IMR-90 (cell line): ENCODE data around the gene UNC13C. TPM values are rescaled to one million over a fixed set of nuclear protein-coding genes. Genes with fewer than 3 reads are reported as not detected.

Experiments
- ATAC-seq: fragments of 200-7000 bp; cut with Tn5 transposase; 2 replicates; pipeline ENCODE4 v1.9.1; 2020; ENCODE audit warnings: low read depth, mild to moderate bottlenecking, moderate library complexity
- Bru-seq: library from RNA; stranded (reverse); fragments of 400-500 nt; gene quantifications from one replicate; lab custom pipeline; 2021; lab: Mats Ljungman, UMichigan
- BruChase-seq, 2 experiments: library from RNA; stranded (reverse); fragments of 400-500 nt; gene quantifications; one replicate each; lab custom pipeline; 2021; lab: Mats Ljungman, UMichigan
- BruUV-seq: library from RNA; stranded (reverse); fragments of 400-500 nt; replicated peaks from 2 replicates; lab custom pipeline; 2021; lab: Mats Ljungman, UMichigan
- CTCF ChIA-PET: fragments of 300-600 bp; formaldehyde crosslinking; extraction: SDS; loops from one replicate; lab custom pipeline; 2021; ENCODE audit warnings: antibody characterized with exemption; lab: Yijun Ruan, JAX
- POLR2A ChIA-PET: fragments of 300-600 bp; sonication (Branson Sonifier 250); formaldehyde crosslinking; loops from one replicate; lab custom pipeline; 2022; ENCODE audit warnings: antibody characterized with exemption; ENCODE audit not compliant: unreplicated experiment; lab: Charles Lee
- DNase-seq: peaks from one replicate; pipeline ENCODE4 v3.0.0; 2013
- H2AFZ ChIP-seq: replicated peaks from 2 replicates; pipeline ENCODE3; 2013; ENCODE audit warnings: low read length, mild to moderate bottlenecking; ENCODE audit not compliant: poor library complexity
- H2AK5ac ChIP-seq: 2 replicates; pipeline ENCODE4 v1.6.1; 2013; ENCODE audit warnings: low read depth, low read length, inconsistent platforms
- H2AK9ac ChIP-seq: replicated peaks from 2 replicates; pipeline ENCODE3; 2013; ENCODE audit warnings: mild to moderate bottlenecking, low read depth, low read length, moderate library complexity; ENCODE audit not compliant: poor library complexity
- H2BK120ac ChIP-seq: 2 replicates; pipeline ENCODE4 v1.6.1; 2013; ENCODE audit warnings: low read depth, low read length, inconsistent platforms
- H2BK15ac ChIP-seq: 3 replicates; pipeline ENCODE4 v1.6.1; 2013; ENCODE audit warnings: low read depth, low read length, inconsistent platforms
- H2BK20ac ChIP-seq: 2 replicates; pipeline ENCODE4 v1.6.1; 2013; ENCODE audit warnings: low read depth, mild to moderate bottlenecking, inconsistent platforms, low read length, moderate library complexity
- H2BK5ac ChIP-seq: 2 replicates; pipeline ENCODE4 v1.6.1; 2013; ENCODE audit warnings: mild to moderate bottlenecking, low read depth, low read length, inconsistent platforms; ENCODE audit not compliant: poor library complexity, severe bottlenecking
- H3K14ac ChIP-seq: replicated peaks from 2 replicates; pipeline ENCODE4 v1.6.1; 2013; ENCODE audit warnings: low read depth, low read length, inconsistent platforms
- H3K18ac ChIP-seq: 2 replicates; pipeline ENCODE4 v1.6.1; 2013; ENCODE audit warnings: low read depth, low read length, control low read depth
- H3K23ac ChIP-seq: 2 replicates; pipeline ENCODE4 v1.6.1; 2013; ENCODE audit warnings: low read depth, low read length, inconsistent platforms
- H3K27ac ChIP-seq: 2 replicates; pipeline ENCODE4 v1.5.1; 2013; ENCODE audit warnings: mild to moderate bottlenecking, control low read depth, low read length; ENCODE audit not compliant: insufficient read depth
- H3K27me3 ChIP-seq: 2 replicates; pipeline ENCODE4 v1.6.1; 2013; ENCODE audit warnings: low read length; ENCODE audit not compliant: control insufficient read depth, insufficient read depth
- H3K36me3 ChIP-seq: 2 replicates; pipeline ENCODE4 v1.6.1; 2013; ENCODE audit warnings: low read length, mixed read lengths; ENCODE audit not compliant: control insufficient read depth, insufficient read depth
- H3K4ac ChIP-seq: 2 replicates; pipeline ENCODE4 v1.6.1; 2013; ENCODE audit warnings: low read depth, low read length, inconsistent platforms
- H3K4me1 ChIP-seq: 2 replicates; pipeline ENCODE4 v1.6.1; 2013; ENCODE audit warnings: low read length, mixed read lengths; ENCODE audit not compliant: control insufficient read depth, insufficient read depth
- H3K4me2 ChIP-seq: 2 replicates; pipeline ENCODE4 v1.6.1; 2013; ENCODE audit warnings: low read depth, mild to moderate bottlenecking, control low read depth, low read length, moderate library complexity
- H3K4me3 ChIP-seq: 2 replicates; pipeline ENCODE4 v1.5.1; 2013; ENCODE audit warnings: low read depth, mild to moderate bottlenecking, control low read depth, low read length, moderate library complexity; ENCODE audit not compliant: insufficient read depth
- H3K56ac ChIP-seq: 2 replicates; pipeline ENCODE4 v1.6.1; 2013; ENCODE audit warnings: low read length, inconsistent platforms; ENCODE audit not compliant: insufficient read depth; ENCODE audit errors: extremely low read depth
- H3K79me1 ChIP-seq, 2 experiments: 2 replicates each; pipeline ENCODE4 v1.6.1; 2013; ENCODE audit warnings: low read length in 2 of 2, inconsistent platforms in 1 of 2, low read depth in 1 of 2
- H3K9ac ChIP-seq: 2 replicates; pipeline ENCODE4 v1.6.1; 2013; ENCODE audit warnings: low read depth, low read length, control low read depth
- H3K9me1 ChIP-seq: 2 replicates; pipeline ENCODE4 v1.6.1; 2013; ENCODE audit warnings: low read length, inconsistent platforms; ENCODE audit not compliant: insufficient read depth
- H3K9me3 ChIP-seq: 2 replicates; pipeline ENCODE4 v1.6.1; 2013; ENCODE audit warnings: low read length; ENCODE audit not compliant: control insufficient read depth, insufficient read depth
- H4K20me1 ChIP-seq: 2 replicates; pipeline ENCODE4 v1.6.1; 2013; ENCODE audit warnings: low read length, inconsistent platforms; ENCODE audit not compliant: insufficient read depth
- H4K5ac ChIP-seq: 2 replicates; pipeline ENCODE4 v1.6.1; 2013; ENCODE audit warnings: mild to moderate bottlenecking, low read depth, low read length, control low read depth
- H4K8ac ChIP-seq, 2 experiments: 2 replicates each; pipeline ENCODE4 v1.6.1; 2013; ENCODE audit warnings: low read depth in 2 of 2, low read length in 2 of 2, control low read depth in 1 of 2, inconsistent platforms in 1 of 2
- H4K91ac ChIP-seq: 2 replicates; pipeline ENCODE4 v1.6.1; 2013; ENCODE audit warnings: low read depth, low read length, inconsistent platforms; ENCODE audit not compliant: insufficient read depth
- BHLHE40 ChIP-seq: fragments of 150-350 bp; IDR thresholded peaks from 2 replicates; pipeline ENCODE4 v1.6.1; 2016; ENCODE audit warnings: mild to moderate bottlenecking, low read depth, low read length
- CEBPB ChIP-seq: IDR thresholded peaks from 2 replicates; pipeline ENCODE4 v1.6.1; 2012; ENCODE audit warnings: low read depth, low read length, improper control_type of control experiment
- CTCF ChIP-seq: conservative IDR thresholded peaks from 2 replicates; pipeline ENCODE4 v1.5.1; 2012; ENCODE audit warnings: mild to moderate bottlenecking, low read depth, low read length, improper control_type of control experiment
- ELK1 ChIP-seq: fragments of 150-350 bp; IDR thresholded peaks from 2 replicates; pipeline ENCODE4 v1.6.1; 2016; ENCODE audit warnings: low read depth, mild to moderate bottlenecking, low read length, moderate library complexity, borderline replicate concordance
- FOS ChIP-seq: fragments of 150-350 bp; IDR thresholded peaks from 2 replicates; pipeline ENCODE4 v1.6.1; 2016; ENCODE audit warnings: low read depth, low read length
- MAFK ChIP-seq: IDR thresholded peaks from 2 replicates; pipeline ENCODE4 v1.6.1; 2012; ENCODE audit warnings: low read depth, low read length, improper control_type of control experiment
- MAZ ChIP-seq: IDR thresholded peaks from 2 replicates; pipeline ENCODE4 v1.6.1; 2012; ENCODE audit warnings: low read depth, mild to moderate bottlenecking, low read length, improper control_type of control experiment, moderate library complexity, borderline replicate concordance
- MXI1 ChIP-seq: IDR thresholded peaks from 2 replicates; pipeline ENCODE4 v1.6.1; 2012; ENCODE audit warnings: low read depth, mild to moderate bottlenecking, low read length, moderate library complexity, borderline replicate concordance
- NFE2L2 ChIP-seq: fragments of 150-350 bp; IDR thresholded peaks from 2 replicates; pipeline ENCODE4 v1.6.1; 2016; ENCODE audit warnings: low read depth, mild to moderate bottlenecking, low read length
- POLR2A ChIP-seq: IDR thresholded peaks from 2 replicates; pipeline ENCODE4 v1.6.1; 2012; ENCODE audit warnings: mild to moderate bottlenecking, low read depth, low read length
- RAD21 ChIP-seq: IDR thresholded peaks from 2 replicates; pipeline ENCODE4 v1.6.1; 2012; ENCODE audit warnings: low read length, improper control_type of control experiment
- RCOR1 ChIP-seq: IDR thresholded peaks from 2 replicates; pipeline ENCODE4 v1.6.1; 2012; ENCODE audit warnings: mild to moderate bottlenecking, low read length, improper control_type of control experiment; ENCODE audit not compliant: insufficient replicate concordance
- SMC3 ChIP-seq: fragments of 150-350 bp; IDR thresholded peaks from 2 replicates; pipeline ENCODE4 v1.6.1; 2016; ENCODE audit warnings: low read depth, mild to moderate bottlenecking, antibody characterized with exemption, low read length, moderate library complexity
- USF2 ChIP-seq: fragments of 150-350 bp; IDR thresholded peaks from 2 replicates; pipeline ENCODE4 v1.6.1; 2017; ENCODE audit warnings: mild to moderate bottlenecking, antibody characterized with exemption, low read length, low read depth
- WGBS, 2 experiments: methylation state at CpG; one replicate each; pipeline versions ENCODE4 v1.1.5 to v1.1.7; 2013; ENCODE audit warnings: missing lambda C conversion rate in 2 of 2; ENCODE audit not compliant: insufficient read length in 1 of 2; ENCODE audit errors: extremely low coverage in 2 of 2; 5-methylcytosine and 5-hydroxymethylcytosine counted together
- dilution Hi-C: fragments of 300-500 bp; cut with HindIII; formaldehyde crosslinking; loops from one replicate; pipeline ENCODE4 v1.14.3; 2018; ENCODE audit warnings: low sequenced_read_pairs; ENCODE audit not compliant: unreplicated experiment
- in situ Hi-C: fragments of 300-500 bp; cut with MboI; formaldehyde crosslinking; loops from 3 replicates; pipeline ENCODE4 v1.14.3; 2019; ENCODE audit warnings: low sequenced_read_pairs, inconsistent platforms, mixed read lengths
- intact Hi-C: fragments of 100-400 bp; cut with micrococcal nuclease; formaldehyde crosslinking; loops from 2 replicates; pipeline ENCODE4 v1.10.0; 2022
- long read RNA-seq: library from polyadenylated mRNA; unstranded; transcript quantifications from one replicate; pipeline ENCODE4 v2.0.0, GENCODE V29; 2021; ENCODE audit not compliant: unreplicated experiment
- polyA plus RNA-seq, 3 experiments: library from polyadenylated mRNA; depleted of rRNA; stranded (reverse); fragments of >200 nt; gene quantifications; 2 replicates each; pipeline ENCODE4 v1.2.3, GENCODE V29; 2012; ENCODE audit warnings: low replicate concordance in 1 of 3
- total RNA-seq: library from RNA; depleted of rRNA; stranded (reverse); fragments of >200 nt; gene quantifications from 2 replicates; pipeline ENCODE4 v1.2.3, GENCODE V29; 2012; rRNA removed

UNC13C gene
- total RNA-seq (not detected in 2 replicates), polyA plus RNA-seq (2012; rRNA removed) (not detected in 2 replicates), Bru-seq, nascent RNA (percentile 0 among the genes with signal in this experiment), BruChase-seq, experiment 1, labeled RNA remaining after a 6-hour chase (percentile 0 among the genes with signal in this experiment), BruChase-seq, experiment 2, labeled RNA remaining after a 2-hour chase (percentile 0 among the genes with signal in this experiment)
- polyA plus RNA-seq (2012; cell fraction: cytosol; rRNA removed): not detected in 2 replicates
- not detected in 2 replicates for polyA plus RNA-seq (2012; cell fraction: nucleus; rRNA removed; ENCODE audit: low replicate concordance)
- long read RNA-seq: 0 reads

GRCh38 chr15:53978253-53978906 is at the start of gene UNC13C:
TSS of gene UNC13C (plus strand) at chr15:53978441. CDS start at chr15:54012904, 34,463 bp downstream.
- no TSS peak for BruUV-seq
- DNase-seq: no peak
- no peaks in the 10 kb centered on the region for H3K27me3 ChIP-seq
- no peaks in the 10 kb centered on the region for H3K9me1 ChIP-seq
- ATAC-seq: no peak
- H2BK5ac ChIP-seq: no peak within 1 kb of the TSS
- H2BK20ac ChIP-seq: no peak within 1 kb of the TSS
- H3K4ac ChIP-seq: no peak within 1 kb of the TSS
- no peak within 1 kb of the TSS for H2BK120ac ChIP-seq
- WGBS, 2 experiments: no CpG with 5 or more reads among the region's 30 CpGs
- ChIA-PET CTCF (no interaction called here), POLR2A (no interaction called here)
- H3K9ac ChIP-seq: no peak within 1 kb of the TSS
- H4K8ac ChIP-seq: no peak within 1 kb of the TSS
- H3K23ac ChIP-seq: no peak within 1 kb of the TSS
- H2AFZ ChIP-seq: peak within 1 kb of the TSS; percentile 51
- H2AK9ac ChIP-seq: no peak within 1 kb of the TSS
- H3K56ac ChIP-seq: no peak within 1 kb of the TSS
- no peak within 1 kb of the TSS for H2BK15ac ChIP-seq
- in situ Hi-C loops: no loop called here
- H3K79me1 ChIP-seq: no peaks in the 10 kb centered on the region
- H3K4me2 ChIP-seq: peak within 1 kb of the TSS; percentile 38; the same call in 1 of the 2 replicates
- H3K27ac ChIP-seq: no peak within 1 kb of the TSS
- no peaks in the 10 kb centered on the region for H3K4me1 ChIP-seq
- H4K5ac ChIP-seq: no peak within 1 kb of the TSS
- H2AK5ac ChIP-seq: no peak within 1 kb of the TSS
- H3K36me3 ChIP-seq: no peaks in the 10 kb centered on the region
- peaks cover 2% of the 10 kb centered on the region for H3K9me3 ChIP-seq
- H3K4me3 ChIP-seq: no peak within 1 kb of the TSS
- no peak within 1 kb of the TSS for H3K14ac ChIP-seq
- H3K18ac ChIP-seq: no peak within 1 kb of the TSS
- H4K20me1 ChIP-seq: no peaks in the 10 kb centered on the region
- intact Hi-C loops: no loop called here
- dilution Hi-C loops: no loop called here
- no peak within 1 kb of the TSS for H4K91ac ChIP-seq
- TF ChIP-seq SMC3 (no peak), NFE2L2 (no peak), ELK1 (no peak), MXI1 (no peak), RAD21 (no peak), MAZ (no peak), BHLHE40 (no peak), MAFK (no peak), CTCF (no peak), RCOR1 (no peak), POLR2A (no peak), CEBPB (no peak), FOS (no peak), USF2 (no peak)
